ENCODE measurements around the gene AGAP5.

Gene AGAP5

GRCh38 chr10:73625884-73626752 is 71.8 kb downstream of the AGAP5 start:
- DNase-seq (ENCODE audit: low spot score): peak; percentile 77

DNA sequence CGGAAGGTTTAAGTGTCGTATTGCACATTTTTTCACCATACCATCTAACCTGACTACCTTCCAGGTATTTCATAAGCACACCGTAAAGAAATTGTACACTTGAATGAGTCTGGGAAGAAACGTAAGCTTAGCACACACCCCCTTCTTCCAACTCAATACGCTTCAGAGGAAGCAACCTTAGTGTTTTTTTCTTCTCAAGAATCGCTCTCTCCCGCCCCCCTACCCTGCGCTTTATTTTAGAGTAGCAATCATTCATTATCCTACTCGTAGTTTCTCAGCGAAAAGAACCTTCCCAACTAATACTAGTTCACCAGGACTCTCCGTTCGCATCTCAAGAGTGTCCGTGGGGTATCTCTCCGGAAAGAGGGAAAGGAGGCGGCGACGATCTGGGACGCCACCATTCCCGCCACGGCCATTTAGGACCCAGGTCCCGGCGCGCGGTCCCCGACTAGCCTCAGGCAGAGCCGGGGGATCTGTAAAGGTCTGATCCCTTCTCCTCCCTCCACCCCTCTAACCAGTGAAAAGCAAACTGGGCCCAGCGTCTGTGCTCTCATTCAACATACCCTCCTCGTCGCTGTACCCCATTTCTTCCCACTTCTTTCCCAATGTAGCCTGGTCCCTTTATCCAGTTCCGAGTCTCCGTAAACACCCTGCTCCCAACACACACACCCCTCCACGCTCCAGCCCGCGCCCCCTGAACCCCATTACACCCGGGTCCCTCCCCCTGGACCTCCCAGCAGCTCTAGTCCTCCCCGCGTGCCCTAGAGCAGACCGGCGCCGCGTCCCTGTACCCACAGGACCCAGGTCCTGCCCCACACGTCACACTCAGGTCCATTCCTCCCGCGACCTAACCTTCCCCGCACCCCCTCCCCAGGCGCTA is 72.7 kb downstream of the AGAP5 start:
- DNase-seq (ENCODE audit: low spot score): no peak

Data from HuH-7.5 (cell line).